C4-2B (cell line): ENCODE data around the gene TNS3.

ENCODE experiments used
- H3K27ac ChIP-seq: fragments of 450-650 bp; 2 replicates; pipeline ENCODE4 v1.5.1; 2017
- CTCF ChIP-seq: fragments of 450-650 bp; conservative IDR thresholded peaks from 2 replicates; pipeline ENCODE4 v1.5.1; 2017; ENCODE audit warnings: mild to moderate bottlenecking
- ZFX ChIP-seq: fragments of 450-650 bp; IDR thresholded peaks from 2 replicates; pipeline ENCODE4 v1.6.1; 2017

TNS3 gene

GRCh38 chr7:47581804-47582763 is at the start of gene TNS3:
TNS3 (minus strand) TSS chr7:47582111; CDS start chr7:47439636, 142,475 bp downstream.
- no peak within 1 kb of the TSS for H3K27ac ChIP-seq
- no peak for TF ChIP-seq ZFX
- no peak for TF ChIP-seq CTCF

GRCh38 chr7:47631711-47632110 is 49.8 kb upstream of the TNS3 start:
- no peak overlapping the region for H3K27ac ChIP-seq
- TF ChIP-seq CTCF: no peak
- no peak for TF ChIP-seq ZFX

- H3K27ac ChIP-seq: no peak overlapping the region
- TF ChIP-seq CTCF (no peak), ZFX (no peak)
Observed at GRCh38 chr7:47627580-47628283, 45.8 kb upstream of the TNS3 start.

GRCh38 chr7:47625861-47626715 is 44.2 kb upstream of the TNS3 start:
- TF ChIP-seq ZFX: no peak
- TF ChIP-seq CTCF: no peak
- no peak overlapping the region for H3K27ac ChIP-seq

- TF ChIP-seq ZFX (no peak), CTCF (no peak)
- no peak overlapping the region for H3K27ac ChIP-seq
Observed at GRCh38 chr7:47624689-47625088, 42.8 kb upstream of the TNS3 start.

- H3K27ac ChIP-seq: no peak overlapping the region
- TF ChIP-seq ZFX: no peak
- TF ChIP-seq CTCF: no peak
Observed at GRCh38 chr7:47622946-47623640, 41.2 kb upstream of the TNS3 start.
